DMS53 treated with DMSO at 0.1 percent for 48 hours (cell line): ENCODE measurements around the gene WDR59.

Experiments
- DNase-seq: peaks from one replicate; lab custom pipeline; 2025; ENCODE audit not compliant: unreplicated experiment; lab: John Stamatoyannopoulos, UW

The WDR59 gene

DNA sequence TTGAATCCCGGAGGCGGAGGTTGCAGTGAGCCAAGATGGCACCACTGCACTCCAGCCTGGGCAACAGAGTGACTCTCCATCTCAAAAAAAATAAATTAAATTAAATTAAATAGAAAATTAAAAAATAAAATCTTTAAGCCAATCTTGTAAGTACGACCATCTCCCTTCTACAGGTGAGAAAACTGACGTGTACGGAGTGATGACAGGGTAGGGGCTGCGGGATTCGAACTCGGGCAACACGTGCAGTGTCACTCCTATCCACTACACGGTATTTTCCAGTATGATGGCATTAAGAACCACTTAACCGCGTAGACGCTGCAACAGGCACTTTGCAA lies 762 bp downstream of the WDR59 start:
- DNase-seq, result no peak

DNA sequence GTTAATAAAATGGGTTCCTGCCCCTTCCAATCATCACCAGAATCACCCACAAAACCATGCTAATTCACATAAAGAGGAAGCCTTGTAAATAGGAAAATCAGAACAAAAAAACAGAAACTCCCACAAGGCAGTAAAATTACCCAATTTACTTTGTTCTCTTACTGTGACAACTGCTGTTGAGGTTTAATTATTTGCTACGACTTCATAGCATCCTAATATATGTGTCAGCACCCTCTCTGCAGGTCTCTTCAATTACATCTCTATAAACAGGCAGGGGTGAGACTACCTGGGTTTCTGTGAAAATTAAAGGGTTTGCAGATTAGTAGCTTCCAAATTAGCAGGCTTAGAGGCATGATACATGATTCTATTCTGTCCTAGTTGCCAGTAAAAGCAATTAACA lies 2.7 kb downstream of the WDR59 start:
- no peak for DNase-seq

DNA sequence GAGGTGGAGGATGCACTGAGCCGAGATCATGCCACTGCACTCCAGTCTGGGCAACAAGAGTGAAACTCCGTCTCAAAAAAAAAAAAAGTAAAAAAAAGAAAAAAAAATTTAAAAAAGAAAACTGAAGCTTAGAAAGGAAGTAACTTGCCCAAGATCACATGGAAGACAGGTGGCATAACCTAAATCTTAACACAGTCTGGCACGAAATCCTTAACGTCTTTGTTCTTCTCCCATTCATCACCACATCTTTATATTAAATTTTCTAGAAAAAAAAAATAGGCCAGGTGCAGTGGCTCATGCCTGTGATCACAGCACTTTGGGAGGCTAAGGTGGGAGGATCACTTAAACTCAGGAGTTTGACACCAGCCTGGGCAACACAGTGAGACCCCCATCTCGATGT lies 9.3 kb downstream of the WDR59 start:
- DNase-seq, result no peak

DNA sequence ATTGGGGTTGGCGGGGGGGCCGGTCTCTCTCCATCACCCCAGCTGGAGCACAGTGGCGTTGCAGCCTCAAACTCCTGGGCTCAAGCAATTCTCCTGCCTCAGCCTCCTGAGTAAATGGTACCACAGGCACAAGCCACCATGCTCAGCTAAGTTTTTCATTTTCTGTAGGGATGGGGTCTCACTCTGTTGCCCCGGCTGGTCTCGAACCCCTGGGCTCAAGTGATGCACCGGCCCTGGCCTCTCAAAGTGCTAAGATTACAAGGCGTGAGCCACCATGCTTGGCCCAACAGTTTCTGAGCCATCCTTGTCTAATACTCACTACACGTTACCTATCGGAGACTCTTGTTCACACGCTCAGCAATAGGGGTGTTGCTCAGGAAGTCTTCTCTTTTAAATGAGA lies 11.6 kb downstream of the WDR59 start:
- no peak for DNase-seq

DNA sequence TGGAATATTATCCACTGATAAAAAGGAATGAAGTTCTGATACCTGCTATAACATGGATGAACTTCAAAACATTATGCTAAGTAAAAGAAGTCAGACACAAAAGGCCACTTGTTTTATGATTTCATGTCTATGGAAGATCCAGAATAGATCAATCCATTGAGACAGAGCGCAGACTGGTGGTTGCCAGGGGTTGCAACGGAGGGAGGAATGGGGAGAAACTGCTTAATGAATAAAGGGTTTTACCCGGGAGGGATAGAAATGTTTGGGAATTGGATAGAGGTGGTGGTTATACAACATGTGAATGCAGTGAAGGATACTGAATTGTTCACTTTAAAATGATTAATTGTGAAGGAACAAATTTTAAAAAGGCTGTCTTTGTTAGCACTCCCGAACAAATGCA lies 30.2 kb downstream of the WDR59 start:
- DNase-seq, result no peak

DNA sequence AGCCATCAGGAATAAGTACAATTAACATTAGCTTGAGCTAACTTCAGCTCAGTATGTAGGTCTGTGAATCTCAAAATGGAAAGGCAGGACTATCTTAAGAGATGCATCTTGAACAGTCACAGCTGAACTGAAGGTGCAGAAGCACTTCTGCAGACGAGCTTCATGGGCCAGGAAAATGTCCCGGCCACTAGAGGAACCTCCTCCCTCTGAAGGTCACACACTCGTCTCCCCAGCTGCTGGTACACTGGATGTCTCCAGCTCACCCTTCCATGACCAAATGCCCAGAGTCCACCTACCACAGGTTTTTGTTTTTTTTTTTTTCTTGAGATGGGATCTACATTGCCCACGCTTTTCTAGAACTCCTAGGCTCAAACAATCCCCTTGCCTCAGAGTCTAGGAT lies 33.2 kb downstream of the WDR59 start:
- no peak for DNase-seq

DNA sequence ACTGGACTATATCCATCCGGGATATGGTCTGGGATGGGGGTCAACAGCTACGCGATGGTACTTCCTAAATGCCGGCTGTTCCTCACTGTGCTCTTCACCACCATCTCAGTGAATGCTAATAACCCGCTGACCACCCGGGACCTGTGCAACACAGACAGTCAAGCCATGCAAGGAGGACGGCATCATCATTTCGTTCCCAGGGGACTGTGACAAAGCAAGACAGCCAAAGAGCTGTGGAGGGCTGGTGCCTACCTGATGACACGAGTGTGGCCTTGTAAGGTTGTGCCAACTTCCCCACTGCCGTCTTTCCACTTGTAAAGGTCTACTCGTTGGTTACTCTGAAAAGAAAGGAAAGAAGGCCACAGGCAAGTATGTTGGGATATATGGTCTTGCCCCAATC lies 33.7 kb downstream of the WDR59 start:
- DNase-seq, result no peak

DNA sequence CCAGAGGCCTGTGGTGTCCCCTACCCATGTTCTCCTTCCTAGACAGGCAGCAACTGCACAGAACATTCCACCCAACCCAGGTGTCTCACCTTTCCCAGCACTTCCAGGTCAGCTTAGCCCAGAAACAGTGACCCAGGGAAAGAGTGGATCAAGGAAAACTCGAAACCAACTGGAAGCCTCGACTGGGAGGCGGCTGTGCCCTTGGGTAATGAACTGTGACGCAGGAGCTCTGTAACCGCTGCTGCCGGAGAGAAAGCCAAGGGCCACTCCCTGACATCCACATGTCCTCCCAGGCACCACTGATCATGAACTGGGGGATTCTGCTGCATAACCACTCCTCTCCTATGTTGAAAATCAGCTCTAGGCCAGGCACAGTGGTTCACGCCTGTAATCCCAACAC lies 34.4 kb downstream of the WDR59 start:
- no peak for DNase-seq

DNA sequence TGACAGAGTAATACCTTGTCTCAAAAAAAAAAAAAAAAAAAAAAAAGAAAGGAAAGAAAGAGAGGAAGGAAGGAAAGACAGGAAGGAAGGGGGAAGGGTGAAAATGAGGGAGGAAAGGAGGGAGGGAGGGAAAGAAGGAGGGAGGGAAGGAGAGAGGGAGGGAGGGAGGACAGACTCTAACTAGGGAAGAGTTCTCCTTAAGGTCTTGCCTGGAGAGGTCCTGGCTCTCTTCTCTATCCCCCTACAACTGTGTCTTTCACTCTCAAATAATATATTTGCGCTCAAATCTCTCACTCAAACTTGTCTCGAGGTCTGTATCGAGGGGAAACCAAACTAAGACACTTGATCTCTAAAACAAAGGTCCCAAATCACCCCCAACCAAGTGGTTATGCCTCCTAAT lies 35.6 kb downstream of the WDR59 start:
- DNase-seq, result no peak

DNA sequence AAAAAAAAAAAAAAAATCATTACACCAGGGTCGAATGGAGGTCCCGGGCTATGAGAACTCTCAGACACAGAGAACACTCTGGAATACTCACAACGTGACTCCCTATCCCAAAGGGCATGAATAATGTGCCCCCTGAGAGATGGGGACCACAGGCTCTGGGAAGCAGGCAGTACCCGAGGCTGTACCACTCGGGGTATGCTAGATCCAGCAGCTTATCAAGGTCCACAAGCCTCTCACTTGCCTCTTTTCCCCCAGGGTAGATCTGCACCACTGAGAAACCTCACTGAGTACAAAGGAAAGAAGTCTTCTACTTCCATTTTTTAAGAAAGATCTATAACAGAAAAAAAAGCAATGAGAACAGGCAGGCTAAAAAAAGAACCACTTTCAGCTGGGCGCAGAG lies 40.5 kb downstream of the WDR59 start:
- no peak for DNase-seq

DNA sequence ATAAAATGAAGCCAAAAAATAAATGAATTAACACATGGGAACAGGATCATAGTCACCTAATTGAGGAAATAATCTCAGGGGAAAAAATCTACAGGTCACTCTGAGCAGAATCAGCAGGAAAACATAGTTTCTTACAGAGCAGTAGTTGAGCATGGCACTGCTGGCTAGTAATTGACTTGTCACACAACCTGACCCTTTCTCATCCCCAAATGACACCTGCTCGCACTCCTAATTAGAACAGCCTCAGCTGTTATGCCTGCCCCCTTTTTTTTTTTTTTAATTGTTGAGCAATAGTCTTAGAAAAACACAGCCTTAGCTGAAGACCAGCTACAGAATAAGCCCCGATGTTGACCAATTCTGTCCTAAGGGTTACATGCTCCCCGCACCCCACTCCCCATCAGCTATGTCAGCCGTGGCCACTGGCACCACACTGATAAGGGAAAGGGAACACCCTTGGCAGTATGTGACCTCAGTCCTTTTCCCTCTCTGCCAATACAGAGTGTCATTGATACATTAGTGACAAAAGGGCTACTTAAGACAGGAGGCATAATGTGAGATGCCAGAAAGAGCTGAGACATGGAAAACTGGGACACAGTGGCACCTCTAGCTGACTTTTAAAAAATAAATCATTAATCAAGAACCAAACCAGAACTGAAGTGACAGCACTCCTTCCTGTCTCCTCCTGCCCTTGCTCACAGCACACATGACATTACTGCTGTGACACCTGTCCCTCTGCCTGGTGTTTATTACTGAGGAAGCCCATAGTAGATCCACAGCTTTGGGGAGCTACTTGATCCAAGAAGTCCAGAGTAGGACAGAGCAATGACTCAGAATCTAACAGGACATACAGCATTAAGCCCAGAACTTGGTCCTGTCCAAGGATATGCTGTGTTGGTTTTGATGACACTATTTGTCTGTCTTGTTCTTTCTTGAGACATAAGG lies 41.7 kb downstream of the WDR59 start:
- DNase-seq, result no peak

DNA sequence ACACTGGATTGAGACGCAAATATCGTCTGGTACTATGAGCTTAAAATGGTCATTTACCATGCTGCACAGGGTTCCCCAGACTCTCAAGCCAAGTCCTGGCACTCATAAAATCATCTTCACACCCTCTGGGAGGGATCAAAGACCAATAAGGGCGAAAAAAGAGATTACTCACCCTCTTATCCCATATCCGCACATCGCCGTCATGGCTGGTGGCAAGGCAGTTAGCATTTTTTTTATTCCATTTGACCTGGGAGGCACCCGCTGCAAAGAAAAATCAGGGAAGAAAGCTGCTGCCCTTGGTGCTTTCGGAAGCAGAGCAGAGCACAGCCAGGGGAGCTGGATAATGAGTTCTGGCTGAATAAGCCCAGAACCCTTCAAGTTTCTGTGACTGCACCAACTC lies 42.4 kb downstream of the WDR59 start:
- DNase-seq, result no peak

DNA sequence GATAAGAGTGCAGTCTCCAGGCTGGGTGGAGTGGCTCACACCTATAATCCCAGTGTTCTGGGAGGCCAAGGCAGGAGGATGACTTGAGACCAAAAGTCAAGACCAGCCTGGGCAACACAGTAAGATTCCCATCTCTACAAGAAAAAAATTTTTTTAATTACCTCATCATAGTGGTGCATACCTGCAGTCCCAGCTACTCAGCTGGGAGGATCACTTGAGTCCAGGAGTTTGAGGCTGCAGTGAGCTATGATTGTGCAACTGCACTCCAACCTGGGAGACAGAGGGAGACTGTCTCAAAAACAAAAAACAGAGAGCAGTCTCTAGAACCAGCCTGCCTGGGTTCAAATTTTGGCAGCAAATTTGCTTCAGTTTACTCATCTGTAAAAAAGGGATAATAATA lies 45.2 kb downstream of the WDR59 start:
- DNase-seq, result no peak

DNA sequence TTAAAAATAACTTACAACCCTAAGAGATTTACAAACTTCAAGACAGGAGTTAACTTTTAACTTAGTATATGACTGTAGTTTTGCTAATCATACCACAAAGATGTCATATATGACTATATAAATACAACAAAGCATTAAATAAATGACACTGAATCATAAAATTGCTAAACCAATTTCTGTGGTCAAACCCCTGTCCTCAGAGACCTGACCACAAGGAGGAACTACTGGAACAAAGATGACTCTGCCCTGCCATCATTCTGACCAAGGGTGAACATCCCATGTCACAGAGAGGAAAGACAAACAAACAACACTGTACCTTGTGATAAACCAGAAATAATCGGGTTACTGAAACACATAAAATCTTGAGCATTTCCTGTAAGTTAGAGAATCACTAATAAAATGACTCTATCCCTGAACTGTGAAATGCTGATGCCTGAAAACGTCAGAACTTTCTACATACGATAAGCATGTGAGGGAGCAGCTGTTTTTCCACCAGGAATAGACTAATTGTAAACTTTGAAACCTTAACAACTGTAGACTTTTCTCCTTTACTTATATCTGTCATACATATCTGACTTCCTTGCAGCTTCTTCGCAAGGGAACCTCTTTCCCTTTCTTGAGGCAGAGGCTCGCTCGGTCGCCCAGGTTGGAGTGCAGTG lies 47.9 kb downstream of the WDR59 start:
- DNase-seq, result no peak

DNA sequence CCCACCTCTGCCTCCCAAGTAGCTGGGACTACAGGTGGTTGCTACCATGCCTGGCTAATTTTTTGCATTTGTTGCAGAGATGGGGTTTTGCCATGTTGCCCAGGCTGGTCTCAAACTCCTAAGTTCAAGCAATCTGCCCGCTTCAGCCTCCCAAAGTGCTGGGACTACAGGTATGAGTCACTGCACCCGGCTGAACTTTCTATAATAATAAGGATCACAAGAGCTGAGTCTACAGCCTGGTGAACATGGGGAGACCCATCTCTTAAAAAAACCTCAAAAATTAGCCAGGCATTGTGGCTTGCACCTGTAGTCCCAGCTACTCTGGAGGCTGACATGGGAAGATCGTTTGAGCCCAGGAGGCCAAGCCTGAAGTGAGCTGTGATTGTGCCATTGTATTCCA lies 53.5 kb downstream of the WDR59 start:
- DNase-seq, result no peak

DNA sequence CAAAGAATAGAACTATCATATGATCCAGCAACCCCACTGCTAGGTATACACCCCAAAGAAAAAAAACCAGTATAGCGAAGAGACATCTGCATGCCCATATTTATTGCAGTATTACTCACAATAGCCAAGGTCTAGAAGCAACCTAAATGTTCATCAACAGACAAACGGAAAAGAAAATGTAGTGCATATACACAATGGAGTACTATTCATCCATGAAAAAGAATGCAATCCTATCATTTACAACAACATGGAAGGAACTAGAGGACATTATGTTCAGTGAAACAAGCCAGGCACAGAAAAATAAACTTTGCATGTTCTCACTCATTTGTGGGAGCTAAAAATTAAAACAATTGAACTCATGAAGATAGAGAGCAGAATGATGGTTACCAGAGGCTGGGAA lies 55.3 kb downstream of the WDR59 start:
- no peak for DNase-seq

DNA sequence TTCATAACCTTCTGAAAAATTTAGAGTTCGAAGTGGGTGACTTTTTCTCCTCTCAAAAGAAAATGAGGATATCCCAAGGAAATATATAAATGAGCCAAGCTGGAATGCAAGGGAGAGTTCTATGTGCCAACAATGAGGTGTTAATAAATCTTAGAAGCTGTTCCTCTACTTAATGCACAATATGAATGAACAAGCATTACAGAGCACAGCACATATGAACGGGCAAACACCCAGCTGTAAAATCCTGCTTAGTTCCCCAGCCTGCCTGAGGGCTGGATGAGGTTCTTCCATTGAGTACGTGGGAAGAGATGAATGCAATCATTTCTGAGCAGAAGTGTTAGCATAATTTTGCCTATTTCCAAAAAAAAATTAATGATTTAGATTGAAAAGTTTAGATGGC lies 58.1 kb downstream of the WDR59 start:
- DNase-seq, result no peak

DNA sequence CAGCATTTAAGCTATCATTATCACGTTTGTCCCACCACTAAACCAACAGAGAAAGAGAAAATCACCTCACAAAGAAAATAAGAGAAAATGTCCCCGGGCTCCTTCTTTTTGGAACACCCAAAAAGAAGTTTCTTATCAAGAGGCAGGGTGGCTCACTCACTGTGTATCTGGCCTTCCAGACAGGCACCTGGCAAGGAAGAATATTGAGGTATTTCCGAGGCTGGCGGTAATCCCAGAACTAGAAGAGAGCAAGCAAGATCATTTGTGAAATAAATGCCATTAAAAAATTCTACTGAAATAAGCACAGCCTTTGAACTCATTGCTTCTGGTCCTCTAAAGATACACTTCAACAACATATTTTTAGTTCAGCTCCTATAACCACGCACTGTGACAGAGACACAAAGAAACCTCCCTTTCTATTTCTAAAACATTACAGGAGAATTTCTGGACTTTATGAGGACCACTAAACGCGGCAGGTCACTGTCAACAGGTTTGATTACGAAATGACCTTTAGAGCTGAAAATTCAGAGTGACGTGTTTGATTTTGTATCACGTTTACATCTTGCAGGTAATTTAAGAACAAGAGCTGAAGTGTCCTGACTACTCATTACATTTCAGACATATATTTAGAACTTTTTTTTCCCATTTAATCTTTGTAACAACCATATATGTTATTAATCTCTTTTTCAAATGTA lies 61.0 kb downstream of the WDR59 start:
- DNase-seq, result no peak

DNA sequence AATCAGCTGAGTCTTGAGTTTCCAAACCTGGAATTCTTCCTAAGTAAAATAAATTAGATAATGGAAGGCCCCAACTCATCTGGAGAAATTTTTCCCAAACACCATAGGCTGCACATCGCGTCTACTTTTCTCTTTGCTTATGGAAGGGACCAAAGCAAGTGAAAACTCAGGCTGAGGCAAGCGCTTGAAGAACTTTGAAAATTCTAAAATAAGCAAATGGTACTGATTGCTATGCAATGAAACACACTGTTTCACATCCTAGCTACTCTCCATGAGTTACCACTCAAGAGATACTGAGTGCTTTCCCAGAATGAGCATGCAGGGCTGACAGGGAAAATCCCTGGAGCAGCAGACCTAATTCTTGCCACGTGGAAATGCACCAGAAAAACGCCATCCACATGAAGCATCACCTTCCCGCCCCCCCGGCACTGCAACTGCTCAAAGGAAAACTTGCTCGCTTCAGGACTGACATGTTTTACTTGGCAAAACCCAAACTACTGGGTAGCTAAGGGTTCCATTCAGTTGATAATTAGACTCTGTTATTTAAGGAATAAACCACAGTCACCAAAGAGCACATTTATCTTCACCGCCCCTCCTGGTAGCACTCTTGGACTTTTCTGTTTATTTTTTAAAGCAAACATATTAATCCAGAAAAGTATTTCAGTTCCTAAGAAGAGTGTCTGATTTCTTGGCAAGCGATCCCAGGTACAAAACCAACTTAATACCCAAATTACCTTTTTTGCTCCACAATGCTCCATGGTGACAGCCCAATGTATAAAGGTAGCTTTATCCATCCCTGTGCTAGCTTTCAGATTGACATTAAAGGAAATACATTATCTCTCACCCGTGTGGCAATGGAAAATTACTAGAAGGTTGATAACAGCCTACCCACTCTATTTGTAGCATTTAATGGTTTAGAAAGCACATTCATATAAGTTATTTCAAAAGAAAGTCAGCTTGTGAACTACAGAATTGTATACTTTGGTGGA lies 62.5 kb downstream of the WDR59 start:
- no peak for DNase-seq

DNA sequence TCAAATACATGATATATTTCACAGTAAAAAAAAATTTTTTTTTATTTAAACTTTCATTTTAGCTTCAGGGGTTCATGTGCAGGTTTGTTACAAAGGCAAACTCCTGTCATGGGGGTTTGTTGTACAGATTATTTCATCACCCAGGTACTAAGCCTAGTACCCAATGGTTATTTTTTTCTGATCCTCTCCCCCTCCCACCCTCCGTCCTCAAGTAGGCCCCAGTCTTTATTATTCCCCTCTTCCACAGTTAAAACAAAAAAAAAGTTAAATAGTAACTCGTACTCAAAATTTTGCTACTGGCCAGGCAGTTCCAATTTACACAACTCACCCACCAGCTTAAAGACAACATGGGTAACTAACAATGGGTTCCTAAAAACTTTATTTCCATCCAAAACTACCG lies 63.9 kb downstream of the WDR59 start:
- DNase-seq, result no peak

DNA sequence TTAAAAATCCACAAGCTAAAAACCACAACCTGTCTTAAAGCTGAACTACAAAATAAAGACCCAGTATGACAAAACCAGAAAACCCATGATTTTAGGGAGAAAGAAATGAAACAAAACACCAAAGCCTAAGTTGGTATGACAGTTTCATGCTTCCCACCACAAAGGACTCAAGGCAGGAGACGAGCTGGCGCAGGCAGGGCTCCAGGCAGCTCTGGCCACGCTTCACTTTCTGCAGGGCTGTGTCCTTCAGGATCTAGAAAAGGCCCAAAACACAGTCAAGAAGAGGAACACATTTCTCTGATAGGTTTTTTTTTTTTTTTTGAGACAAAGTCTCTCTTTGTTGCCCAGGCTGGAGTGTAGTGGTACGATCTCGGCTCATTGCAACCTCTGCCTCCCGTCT lies 75.3 kb downstream of the WDR59 start:
- no peak for DNase-seq
